ENCODE results near the gene DEFB123.
"Not testable (repeated sequence)": the region's sequence is repeated elsewhere in the genome, so short reads cannot be mapped to it uniquely, and the experiment has no call there.

The DEFB123 gene

DNA sequence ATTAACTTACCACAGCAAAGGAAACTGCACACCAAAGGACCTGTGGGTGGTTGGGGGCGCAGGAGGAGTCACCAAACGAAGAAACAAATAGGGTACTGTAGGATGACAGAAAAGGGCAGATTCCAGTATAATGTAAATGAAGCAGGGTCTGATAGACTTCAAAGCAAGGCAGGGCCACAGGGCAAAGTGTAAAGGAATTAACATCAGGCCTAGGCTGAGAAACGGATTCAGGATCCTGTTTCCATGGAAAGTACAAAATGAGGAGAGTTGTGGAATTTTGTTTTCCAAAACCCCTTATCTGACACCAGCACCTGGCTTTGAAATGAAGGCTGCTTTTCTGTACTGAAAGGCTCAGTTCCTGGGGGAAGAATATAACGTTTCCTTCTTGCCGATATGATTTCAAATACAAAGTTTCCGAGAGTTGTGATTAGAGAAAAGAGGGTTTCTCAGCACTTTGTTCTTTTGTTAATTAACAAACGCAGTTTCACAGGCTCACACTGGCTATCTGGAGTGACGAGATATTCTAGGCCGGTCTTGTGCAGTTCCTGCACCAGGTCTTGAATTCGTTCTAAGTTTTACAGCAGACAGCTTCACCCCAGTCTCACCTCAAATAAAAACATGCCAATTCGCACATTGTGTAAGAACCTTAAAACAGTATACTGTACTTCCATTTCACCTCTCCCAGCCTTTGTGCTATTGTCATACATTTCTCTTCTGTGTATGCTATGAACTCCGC is 5.8 kb downstream of the DEFB123 start:
- DNase-seq (ENCODE audit: low spot score) = no peak
- in situ Hi-C loops (cut with MboI; ENCODE audit: low pct_unique_long_range_greater_than_20kb, low sequenced_read_pairs, unreplicated experiment) = no loop called here
- TF ChIP-seq, protein P1, sequence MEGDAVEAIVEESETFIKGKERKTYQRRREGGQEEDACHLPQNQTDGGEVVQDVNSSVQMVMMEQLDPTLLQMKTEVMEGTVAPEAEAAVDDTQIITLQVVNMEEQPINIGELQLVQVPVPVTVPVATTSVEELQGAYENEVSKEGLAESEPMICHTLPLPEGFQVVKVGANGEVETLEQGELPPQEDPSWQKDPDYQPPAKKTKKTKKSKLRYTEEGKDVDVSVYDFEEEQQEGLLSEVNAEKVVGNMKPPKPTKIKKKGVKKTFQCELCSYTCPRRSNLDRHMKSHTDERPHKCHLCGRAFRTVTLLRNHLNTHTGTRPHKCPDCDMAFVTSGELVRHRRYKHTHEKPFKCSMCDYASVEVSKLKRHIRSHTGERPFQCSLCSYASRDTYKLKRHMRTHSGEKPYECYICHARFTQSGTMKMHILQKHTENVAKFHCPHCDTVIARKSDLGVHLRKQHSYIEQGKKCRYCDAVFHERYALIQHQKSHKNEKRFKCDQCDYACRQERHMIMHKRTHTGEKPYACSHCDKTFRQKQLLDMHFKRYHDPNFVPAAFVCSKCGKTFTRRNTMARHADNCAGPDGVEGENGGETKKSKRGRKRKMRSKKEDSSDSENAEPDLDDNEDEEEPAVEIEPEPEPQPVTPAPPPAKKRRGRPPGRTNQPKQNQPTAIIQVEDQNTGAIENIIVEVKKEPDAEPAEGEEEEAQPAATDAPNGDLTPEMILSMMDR (IDR thresholded peaks at IDR 0.05; ENCODE audit: extremely low read depth, insufficient read depth, missing control alignments) = no peak

DNA sequence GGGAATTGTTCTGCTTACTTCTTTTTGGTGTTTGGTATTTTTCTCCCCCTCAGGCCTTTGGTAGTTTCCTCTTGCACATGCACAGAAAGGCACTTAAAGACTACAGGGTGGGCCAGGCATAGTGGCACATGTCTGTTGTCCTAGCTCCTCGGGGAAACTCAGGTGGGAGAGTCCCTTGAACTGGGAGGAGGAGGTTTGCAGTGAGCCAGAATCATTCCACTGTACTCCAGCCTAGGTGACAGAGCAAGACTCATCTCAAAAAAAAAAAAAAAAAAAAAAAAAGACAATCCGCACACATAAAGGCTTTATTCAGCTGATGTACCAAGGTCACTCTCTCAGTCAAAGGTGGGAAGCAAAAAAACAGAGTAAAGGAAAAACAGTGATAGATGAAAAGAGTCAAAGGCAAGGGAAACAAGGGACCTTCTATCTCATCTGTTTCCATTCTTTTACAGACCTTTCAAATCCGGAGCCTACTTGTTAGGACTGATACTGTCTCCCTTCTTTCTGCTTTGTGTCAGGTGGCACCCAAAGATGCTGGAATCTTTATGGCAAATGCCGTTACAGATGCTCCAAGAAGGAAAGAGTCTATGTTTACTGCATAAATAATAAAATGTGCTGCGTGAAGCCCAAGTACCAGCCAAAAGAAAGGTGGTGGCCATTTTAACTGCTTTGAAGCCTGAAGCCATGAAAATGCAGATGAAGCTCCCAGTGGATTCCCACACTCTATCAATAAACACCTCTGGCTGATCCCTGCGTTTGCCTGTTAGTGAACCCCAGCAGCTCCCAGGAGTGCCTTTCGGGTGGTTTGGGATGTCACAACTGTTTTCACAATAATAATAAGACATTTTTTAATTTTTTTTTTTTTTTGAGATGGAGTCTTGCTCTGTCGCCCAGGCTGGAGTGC is 9.3 kb downstream of the DEFB123 start:
- no peak for DNase-seq (ENCODE audit: low spot score)
- in situ Hi-C loops (cut with MboI; ENCODE audit: low pct_unique_long_range_greater_than_20kb, low sequenced_read_pairs, unreplicated experiment) = loop anchor here (10.0 kb wide), 1 partner anchor 55 kb away; no protein-coding TSS in a partner anchor
- TF ChIP-seq, protein P1 (IDR thresholded peaks at IDR 0.05; ENCODE audit: extremely low read depth, insufficient read depth, missing control alignments) = no peak

DNA sequence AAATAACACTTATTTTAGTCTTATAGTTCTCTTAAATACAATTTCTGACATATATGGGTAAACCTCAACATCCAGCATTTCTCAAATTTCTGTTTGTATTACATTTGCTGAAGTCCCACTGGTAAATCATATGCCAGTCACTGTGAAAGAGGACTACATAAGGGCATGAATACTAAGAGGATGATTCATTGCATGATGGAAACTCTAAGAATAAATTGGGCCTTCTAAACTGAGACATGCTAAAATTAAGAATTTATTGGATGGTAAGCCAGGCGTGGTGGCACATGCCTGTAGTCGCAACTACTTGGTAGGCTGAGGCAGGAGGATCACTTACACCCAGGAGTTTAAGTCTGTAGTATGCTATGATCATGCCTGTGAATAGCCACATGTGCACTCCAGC is 12.1 kb downstream of the DEFB123 start:
- in situ Hi-C loops (cut with MboI; ENCODE audit: low pct_unique_long_range_greater_than_20kb, low sequenced_read_pairs, unreplicated experiment) = loop anchor here (10.0 kb wide), 1 partner anchor 52 kb away; no protein-coding TSS in a partner anchor
- no peak for DNase-seq (ENCODE audit: low spot score)
- TF ChIP-seq, protein P1 (IDR thresholded peaks at IDR 0.05; ENCODE audit: extremely low read depth, insufficient read depth, missing control alignments) = no peak

DNA sequence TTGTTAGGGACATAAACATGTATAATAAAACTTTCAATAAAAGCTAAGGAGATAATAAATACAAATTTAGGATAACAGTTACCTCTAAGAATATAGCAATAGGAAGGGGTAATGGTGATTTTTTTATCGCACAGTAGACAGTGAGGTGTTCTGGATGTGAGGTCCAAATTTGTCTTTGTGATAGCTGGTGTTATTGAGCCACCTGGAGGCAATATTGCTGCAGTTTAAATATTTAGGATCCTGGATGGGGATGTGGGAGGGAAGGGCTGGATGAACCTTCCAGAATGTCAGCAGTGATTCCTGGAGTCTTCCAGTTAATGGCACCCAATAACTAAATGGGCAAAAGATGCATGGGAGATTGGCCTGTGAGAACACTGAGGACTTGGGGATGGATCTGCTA is 13.9 kb downstream of the DEFB123 start:
- in situ Hi-C loops (cut with MboI; ENCODE audit: low pct_unique_long_range_greater_than_20kb, low sequenced_read_pairs, unreplicated experiment) = loop anchor here (10.0 kb wide), 1 partner anchor 50 kb away; no protein-coding TSS in a partner anchor
- no peak for DNase-seq (ENCODE audit: low spot score)
- TF ChIP-seq, protein P1 (IDR thresholded peaks at IDR 0.05; ENCODE audit: extremely low read depth, insufficient read depth, missing control alignments) = no peak

DNA sequence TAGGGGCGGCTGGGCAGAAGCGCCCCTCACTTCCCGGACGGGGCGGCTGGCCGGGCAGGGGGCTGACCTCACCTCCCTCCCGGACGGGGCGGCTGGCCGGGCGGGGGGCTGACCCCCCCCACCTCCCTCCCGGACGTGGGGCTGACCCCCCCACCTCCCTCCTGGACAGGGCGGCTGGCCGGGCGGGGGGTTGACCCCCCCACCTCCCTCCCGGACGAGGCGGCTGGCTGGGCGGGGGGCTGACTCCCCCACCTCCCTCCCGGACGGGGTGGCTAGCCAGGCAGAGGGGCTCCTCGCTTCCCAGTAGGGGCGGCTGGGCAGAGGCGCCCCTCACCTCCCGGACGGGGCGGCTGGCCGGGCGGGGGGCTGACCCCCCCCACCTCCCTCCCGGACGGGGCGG is 30.5 kb downstream of the DEFB123 start:
- in situ Hi-C loops (cut with MboI; ENCODE audit: low pct_unique_long_range_greater_than_20kb, low sequenced_read_pairs, unreplicated experiment) = not testable (repeated sequence)

DNA sequence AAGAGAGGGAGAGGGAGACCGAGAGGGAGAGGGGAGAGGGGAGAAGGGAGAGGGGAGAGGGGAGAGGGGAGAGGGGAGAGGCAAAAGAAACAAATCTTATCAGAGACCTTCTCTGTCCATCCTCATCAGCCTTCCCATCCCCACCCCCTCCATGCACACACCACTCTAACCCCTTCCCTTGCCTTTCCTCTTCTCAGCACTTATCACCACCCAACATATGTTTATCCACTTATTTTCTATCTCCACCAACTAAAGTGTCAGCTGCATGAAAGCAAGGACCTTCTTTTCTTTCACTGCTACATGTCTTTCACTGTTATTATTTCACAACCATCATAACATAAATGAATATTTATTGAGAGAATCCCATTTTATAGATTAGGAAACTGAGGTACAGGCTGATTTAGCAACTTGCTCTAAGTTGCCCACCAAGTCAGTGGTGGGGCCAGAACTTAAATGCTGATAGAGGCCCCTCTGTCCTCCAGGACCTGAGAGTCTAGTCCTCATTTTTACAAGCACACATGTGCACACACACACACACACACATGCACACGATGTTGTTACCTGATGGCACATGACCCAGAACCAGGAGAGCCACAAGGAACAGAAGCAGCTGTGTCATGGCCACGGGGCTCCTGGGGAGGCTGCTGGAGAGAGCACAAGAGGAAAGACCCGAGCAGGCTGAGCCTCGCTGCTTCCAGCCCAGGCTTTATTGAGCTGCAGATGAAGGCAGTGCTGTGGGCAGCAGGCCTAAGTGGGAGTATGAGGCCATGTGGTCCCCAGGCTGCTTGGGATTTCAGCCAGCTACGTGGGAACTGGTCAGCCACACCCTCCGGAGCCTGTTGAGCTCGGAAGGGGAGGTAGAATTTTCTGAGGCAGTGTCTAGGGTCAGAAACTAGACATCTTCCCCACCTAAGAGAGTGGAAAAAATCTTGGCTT is 32.2 kb downstream of the DEFB123 start:
- DNase-seq (ENCODE audit: low spot score) = no peak
- TF ChIP-seq, protein P1 (IDR thresholded peaks at IDR 0.05; ENCODE audit: extremely low read depth, insufficient read depth, missing control alignments) = no peak
- in situ Hi-C loops (cut with MboI; ENCODE audit: low pct_unique_long_range_greater_than_20kb, low sequenced_read_pairs, unreplicated experiment) = no loop called here

More for the DNA sequence above, 30.5 kb downstream of the DEFB123 start:
- not testable (repeated sequence) for DNase-seq (ENCODE audit: low spot score)

All from GM13977 (cell line).